ENCODE measurements around the gene INAFM2. TPM values are rescaled to one million over a fixed set of nuclear protein-coding genes. Genes with fewer than 3 reads are reported as not detected.

INAFM2 gene
- total and polyA plus RNA-seq, 9 of the 15 experiments (the other 6 are each of a cell fraction or from before 2014, with no cell fraction given): 11.8 to 43.1 (median 27.2) TPM

- TF ChIP-seq NR0B1 (IDR thresholded peaks at IDR 0.05; ENCODE audit: partially characterized antibody) (no peak), RBM34 (IDR thresholded peaks at IDR 0.05; ENCODE audit: borderline replicate concordance, insufficient read depth, low read length) (no peak), ZBTB49 (CRISPR knock-in tag; IDR thresholded peaks at IDR 0.05; ENCODE audit: borderline replicate concordance) (no peak), MXI1 (IDR thresholded peaks at IDR 0.05; ENCODE audit: low read depth, low read length) (no peak), NR2F6 (CRISPR knock-in tag; IDR thresholded peaks at IDR 0.05) (no peak), EZH2 (IDR thresholded peaks at IDR 0.05; ENCODE audit: borderline replicate concordance, low read depth, low read length) (no peak), DIDO1 (tag; IDR thresholded peaks at IDR 0.05; ENCODE audit: low read depth) (no peak), PTBP1 (IDR thresholded peaks at IDR 0.05; ENCODE audit: low read depth, low read length) (no peak)
These were observed 14.1 kb downstream of the INAFM2 start (continued) for GRCh38 chr15:40337597-40337996.

Data from K562 (cell line).